Activated naive CD8-positive, alpha-beta T cell treated with anti-CD3 and anti-CD28 coated beads, Interleukin-2, amount 10 ng/mL, durations not matched to agents 7 days and 5 days (primary cell): ENCODE results near the gene C3orf38. TPM values are rescaled to one million over a fixed set of nuclear protein-coding genes. Genes with fewer than 3 reads are reported as not detected.
A peak's percentile ranks its signal among the peaks of the same experiment; 100 is the strongest.
"Not testable (repeated sequence)": the region's sequence is repeated elsewhere in the genome, so short reads cannot be mapped to it uniquely, and the experiment has no call there.

Experiments
- ATAC-seq: fragments of 150-1000 bp; cut with Tn5 transposase; one replicate; pipeline ENCODE4 v1.10.0; 2021; ENCODE audit warnings: low read depth, moderate library complexity
- POLR2A ChIA-PET: fragments of 350-600 bp; sonication (Branson Sonifier 250); formaldehyde crosslinking; loops from one replicate; lab custom pipeline; 2021; ENCODE audit warnings: antibody characterized with exemption; lab: Charles Lee
- DNase-seq: peaks from one replicate; pipeline ENCODE4 v3.0.0; 2021
- H3K27ac Mint-ChIP-seq: one replicate; pipeline ENCODE4 v1.8.0; 2022; ENCODE audit warnings: mild to moderate bottlenecking, mixed read lengths
- H3K27me3 Mint-ChIP-seq: one replicate; pipeline ENCODE4 v1.8.0; 2022; ENCODE audit warnings: mild to moderate bottlenecking, moderate library complexity, mixed read lengths
- H3K36me3 Mint-ChIP-seq: one replicate; pipeline ENCODE4 v1.8.0; 2021; ENCODE audit warnings: mild to moderate bottlenecking, mixed read lengths
- H3K4me1 Mint-ChIP-seq: one replicate; pipeline ENCODE4 v1.8.0; 2021; ENCODE audit warnings: mixed read lengths
- H3K4me3 Mint-ChIP-seq: one replicate; pipeline ENCODE4 v1.8.0; 2022; ENCODE audit warnings: mild to moderate bottlenecking, moderate library complexity, mixed read lengths
- H3K9me3 Mint-ChIP-seq: one replicate; pipeline ENCODE4 v1.8.0; 2021; ENCODE audit warnings: mixed read lengths
- total RNA-seq, 2 experiments: library from RNA; stranded (reverse); gene quantifications; one replicate each; pipeline ENCODE4 v1.2.3, GENCODE V29; 2021

C3orf38 gene
- total RNA-seq: 10 to 100 TPM; 33.2 to 35.2 TPM

DNA sequence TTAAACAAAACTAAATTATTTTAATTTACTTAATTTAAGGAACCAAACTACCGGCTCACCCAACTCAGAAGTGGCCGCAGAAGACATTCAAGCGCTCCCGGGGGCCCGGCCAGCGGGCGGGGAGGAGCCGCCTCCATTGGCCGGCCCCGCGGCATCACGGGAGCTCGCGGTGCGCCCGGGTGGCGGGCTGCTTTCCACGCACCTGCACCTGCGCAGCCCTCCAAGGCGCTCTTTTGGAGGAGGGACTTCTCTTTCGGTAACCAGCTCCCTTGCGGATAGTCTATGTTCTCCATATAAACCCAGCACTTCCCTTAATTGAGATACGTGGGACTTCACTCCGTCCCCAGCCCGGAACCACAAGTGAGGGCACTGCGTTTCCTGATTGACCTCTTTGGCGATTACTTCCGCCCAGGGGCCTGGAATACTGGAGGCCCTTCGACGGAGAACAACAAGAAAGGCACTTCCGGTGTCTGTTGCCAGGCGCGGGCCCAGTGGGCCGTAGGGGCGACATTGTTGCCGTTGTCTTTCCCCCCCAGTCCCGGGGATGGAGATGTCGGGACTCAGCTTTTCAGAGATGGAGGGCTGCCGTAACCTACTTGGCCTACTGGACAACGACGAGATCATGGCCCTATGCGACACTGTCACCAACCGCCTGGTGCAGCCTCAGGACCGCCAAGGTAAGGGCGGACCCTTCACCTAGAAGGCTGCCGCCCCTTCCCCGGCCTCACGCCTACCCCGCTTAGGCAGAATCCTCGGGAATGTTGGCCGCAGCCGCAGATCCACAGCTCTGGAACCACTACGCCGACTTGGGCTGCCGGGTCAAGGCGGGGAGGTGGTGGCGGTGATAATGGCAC lies at the start of gene C3orf38:
C3orf38 (plus strand) TSS at position 451 of the 854 bp plus-strand sequence; CDS start at position 545, 94 bp downstream.
- H3K4me1 Mint-ChIP-seq: peaks cover 28% of the 10 kb centered on the region
- ATAC-seq (peak; percentile 93), DNase-seq (peak; percentile 89)
- no peaks in the 10 kb centered on the region for H3K9me3 Mint-ChIP-seq
- H3K4me3 Mint-ChIP-seq: peak within 1 kb of the TSS; percentile 96
- POLR2A ChIA-PET: interaction anchor here (0.7 to 4.3 kb wide), 15 partner anchors 9 to 145 kb away, joined by 3 to 65 read pairs (median 4); partner anchors contain the start of genes CGGBP1 and ZNF654
- H3K27me3 Mint-ChIP-seq: no peaks in the 10 kb centered on the region
- peak within 1 kb of the TSS; percentile 98 for H3K27ac Mint-ChIP-seq
- peaks cover 6% of the 10 kb centered on the region for H3K36me3 Mint-ChIP-seq

- Mint-ChIP-seq H3K27me3 (no peaks in the 10 kb centered on the region), H3K27ac (no peak overlapping the region), H3K4me3 (no peak overlapping the region), H3K36me3 (peaks cover 54% of the 10 kb centered on the region), H3K9me3 (peaks cover 11% of the 10 kb centered on the region), H3K4me1 (peaks cover 13% of the 10 kb centered on the region)
- DNase-seq (no peak), ATAC-seq (no peak)
- POLR2A ChIA-PET: no interaction called here
Measured at GRCh38 chr3:88101142-88101541, 48.6 kb upstream of the C3orf38 start.

- H3K9me3 Mint-ChIP-seq: peaks cover 4% of the 10 kb centered on the region
- no peak for DNase-seq
- peaks cover 16% of the 10 kb centered on the region for H3K4me1 Mint-ChIP-seq
- H3K27me3 Mint-ChIP-seq: no peaks in the 10 kb centered on the region
- no peak overlapping the region for H3K27ac Mint-ChIP-seq
- H3K36me3 Mint-ChIP-seq: peaks cover 36% of the 10 kb centered on the region
- no peak for ATAC-seq
- H3K4me3 Mint-ChIP-seq: no peak overlapping the region
- POLR2A ChIA-PET: interaction anchor here (1.4 kb wide), 1 partner anchor 47 kb away, joined by 5 read pairs; the partner anchor contains the start of genes CGGBP1 and ZNF654
Measured at GRCh38 chr3:88105325-88105724, 44.4 kb upstream of the C3orf38 start.

GRCh38 chr3:88112289-88112688 lies 37.5 kb upstream of the C3orf38 start:
- peaks cover 8% of the 10 kb centered on the region for H3K4me1 Mint-ChIP-seq
- ATAC-seq (no peak), DNase-seq (no peak)
- H3K4me3 Mint-ChIP-seq: no peak overlapping the region
- H3K27me3 Mint-ChIP-seq: no peaks in the 10 kb centered on the region
- peaks cover 19% of the 10 kb centered on the region for H3K36me3 Mint-ChIP-seq
- no peaks in the 10 kb centered on the region for H3K9me3 Mint-ChIP-seq
- POLR2A ChIA-PET: no interaction called here
- no peak overlapping the region for H3K27ac Mint-ChIP-seq

DNA sequence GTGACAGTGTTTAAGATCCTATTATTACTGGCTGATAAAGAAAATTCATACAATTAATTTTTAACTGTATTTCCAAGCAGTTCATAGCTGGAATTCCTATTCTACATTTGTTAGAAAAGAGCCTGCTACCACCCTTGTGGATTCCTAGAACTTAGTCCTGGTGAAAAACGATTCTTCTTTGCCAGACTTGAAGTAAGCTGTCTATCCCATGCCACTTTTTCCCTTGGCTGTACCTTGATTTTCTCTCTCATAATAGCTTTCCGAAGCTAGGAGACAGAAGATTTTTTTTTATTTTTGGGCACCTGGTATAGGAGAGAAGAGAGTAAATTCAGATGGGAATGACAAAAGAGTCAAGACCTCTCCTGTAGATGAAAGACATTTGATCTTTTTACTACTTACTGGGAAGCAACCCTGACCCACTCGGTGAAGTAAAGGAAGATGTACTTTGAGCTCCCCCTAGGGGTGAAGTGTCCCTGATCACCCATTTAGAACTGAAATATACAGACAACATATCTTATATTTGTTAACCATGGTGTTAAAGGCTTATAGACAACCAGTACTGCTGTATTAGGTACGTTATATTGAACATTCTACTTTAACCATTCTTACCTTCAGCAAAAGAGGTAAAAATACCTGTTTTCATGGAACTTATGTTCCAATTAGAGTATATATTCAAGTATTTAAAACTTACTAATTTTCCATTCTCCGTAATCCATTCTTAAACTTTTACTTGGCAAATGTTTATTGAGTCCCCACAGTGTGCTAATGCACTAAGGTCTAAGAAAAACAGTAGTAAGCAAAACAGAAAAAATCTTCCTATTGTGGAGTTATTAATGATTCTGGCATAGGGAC lies 36.2 kb upstream of the C3orf38 start:
- H3K36me3 Mint-ChIP-seq: peaks cover 26% of the 10 kb centered on the region
- peak; percentile 91 for ATAC-seq
- no peak for DNase-seq
- H3K4me1 Mint-ChIP-seq: peaks cover 11% of the 10 kb centered on the region
- no peak overlapping the region for H3K27ac Mint-ChIP-seq
- POLR2A ChIA-PET: interaction anchor here (1.2 kb wide), 1 partner anchor 55 kb away, joined by 3 read pairs; the partner anchor contains the start of gene CGGBP1
- H3K27me3 Mint-ChIP-seq: no peaks in the 10 kb centered on the region
- no peaks in the 10 kb centered on the region for H3K9me3 Mint-ChIP-seq
- no peak overlapping the region for H3K4me3 Mint-ChIP-seq

DNA sequence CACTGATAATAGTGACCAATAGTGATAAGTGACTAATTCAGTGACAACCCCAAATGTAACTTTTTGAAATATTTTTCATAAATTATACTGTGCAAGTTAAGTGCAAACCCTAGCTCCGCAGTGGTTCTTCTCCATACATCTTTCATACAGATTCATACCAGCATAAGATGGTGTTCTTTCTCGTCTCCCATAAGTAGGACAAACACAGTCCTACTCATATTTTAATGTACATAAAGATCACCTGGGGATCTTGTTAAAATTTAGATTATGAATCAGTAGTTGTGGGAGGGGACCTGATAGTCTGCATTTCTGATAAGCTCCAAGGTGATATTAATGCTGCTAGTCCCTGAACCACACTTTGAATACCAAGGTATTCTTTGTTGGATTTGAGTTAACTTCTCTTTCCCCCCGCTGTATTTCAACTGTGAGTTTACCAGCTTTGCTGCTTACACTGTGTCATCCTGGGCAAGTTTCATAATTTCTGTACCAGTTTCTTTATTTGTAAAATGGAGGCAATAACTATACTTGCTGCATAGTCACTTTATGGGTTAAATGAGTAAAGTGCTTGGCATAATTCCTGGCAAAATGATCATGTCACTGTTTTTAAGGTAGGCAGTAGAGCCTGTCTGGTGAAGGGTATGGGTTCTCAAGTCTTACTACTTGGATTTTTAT lies 34.7 kb upstream of the C3orf38 start:
- no peaks in the 10 kb centered on the region for H3K9me3 Mint-ChIP-seq
- DNase-seq (no peak), ATAC-seq (no peak)
- H3K36me3 Mint-ChIP-seq: peaks cover 24% of the 10 kb centered on the region
- no peak overlapping the region for H3K4me3 Mint-ChIP-seq
- H3K27ac Mint-ChIP-seq: no peak overlapping the region
- POLR2A ChIA-PET: no interaction called here
- no peaks in the 10 kb centered on the region for H3K27me3 Mint-ChIP-seq
- peaks cover 9% of the 10 kb centered on the region for H3K4me1 Mint-ChIP-seq

DNA sequence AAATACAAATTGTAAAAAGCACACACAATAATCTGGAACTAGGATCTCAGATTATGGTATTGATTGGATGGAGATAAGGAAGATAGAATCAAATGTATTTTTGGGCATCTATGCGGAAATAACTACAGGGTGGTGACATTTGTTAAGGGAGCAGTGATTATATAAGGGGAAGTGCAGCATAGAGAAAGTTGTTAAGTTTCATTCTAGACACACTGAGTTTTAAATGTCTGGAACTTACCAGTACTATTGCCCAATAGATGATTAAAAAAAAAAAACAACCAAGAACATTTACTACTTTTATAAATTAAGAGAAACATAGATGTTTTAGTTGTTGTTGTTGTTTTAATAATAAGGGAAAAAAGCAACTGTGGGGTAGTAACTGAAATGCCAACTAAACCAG lies 32.1 kb upstream of the C3orf38 start:
- Mint-ChIP-seq H3K4me3 (no peak overlapping the region), H3K36me3 (peaks cover 27% of the 10 kb centered on the region), H3K4me1 (peaks cover 7% of the 10 kb centered on the region), H3K9me3 (no peaks in the 10 kb centered on the region), H3K27ac (no peak overlapping the region), H3K27me3 (no peaks in the 10 kb centered on the region)
- POLR2A ChIA-PET: no interaction called here
- ATAC-seq: no peak
- no peak for DNase-seq

DNA sequence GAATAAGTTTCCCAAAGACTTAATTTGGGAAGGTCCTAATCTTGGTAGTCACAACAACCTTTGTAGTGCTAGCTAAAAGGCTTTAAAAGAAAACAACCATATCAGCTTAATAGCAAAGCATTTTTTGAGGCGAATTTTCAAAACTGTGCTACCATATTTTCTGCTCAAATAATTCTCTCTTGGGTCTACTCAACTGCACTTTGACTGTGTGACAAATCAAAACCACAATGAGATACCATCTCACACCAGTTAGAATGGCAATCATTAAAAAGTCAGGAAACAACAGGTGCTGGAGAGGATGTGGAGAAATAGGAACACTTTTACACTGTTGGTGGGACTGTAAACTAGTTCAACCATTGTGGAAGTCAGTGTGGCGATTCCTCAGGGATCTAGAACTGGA lies 31.2 kb upstream of the C3orf38 start:
- H3K4me1 Mint-ChIP-seq, POLR2A ChIA-PET, ATAC-seq, DNase-seq, H3K27ac Mint-ChIP-seq, H3K27me3 Mint-ChIP-seq, H3K4me3 Mint-ChIP-seq, H3K9me3 Mint-ChIP-seq: not testable (repeated sequence)
- peaks cover 27% of the 10 kb centered on the region for H3K36me3 Mint-ChIP-seq

DNA sequence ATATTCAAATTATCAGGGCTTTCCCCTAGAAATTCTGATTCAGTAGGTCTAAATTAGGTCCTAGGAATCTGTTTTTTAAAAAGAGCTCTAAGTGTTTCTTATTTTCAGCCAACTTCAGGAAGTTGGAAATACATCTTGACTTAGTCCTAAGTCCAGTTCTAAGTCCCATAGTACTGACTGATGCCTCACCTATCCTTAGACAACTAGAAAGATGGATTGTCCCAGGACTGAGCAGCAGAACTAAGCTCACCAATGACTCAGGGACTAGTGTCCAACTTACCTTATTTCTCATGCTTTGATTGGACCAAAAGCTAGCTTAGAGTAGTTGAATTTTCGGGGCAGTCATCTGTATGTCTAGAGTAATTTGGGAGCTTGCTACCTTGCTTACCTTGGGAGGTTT lies 26.2 kb upstream of the C3orf38 start:
- ATAC-seq: no peak
- Mint-ChIP-seq H3K36me3 (peaks cover 12% of the 10 kb centered on the region), H3K4me3 (no peak overlapping the region), H3K4me1 (no peaks in the 10 kb centered on the region), H3K9me3 (no peaks in the 10 kb centered on the region), H3K27ac (no peak overlapping the region), H3K27me3 (no peaks in the 10 kb centered on the region)
- DNase-seq: no peak
- POLR2A ChIA-PET: no interaction called here

DNA sequence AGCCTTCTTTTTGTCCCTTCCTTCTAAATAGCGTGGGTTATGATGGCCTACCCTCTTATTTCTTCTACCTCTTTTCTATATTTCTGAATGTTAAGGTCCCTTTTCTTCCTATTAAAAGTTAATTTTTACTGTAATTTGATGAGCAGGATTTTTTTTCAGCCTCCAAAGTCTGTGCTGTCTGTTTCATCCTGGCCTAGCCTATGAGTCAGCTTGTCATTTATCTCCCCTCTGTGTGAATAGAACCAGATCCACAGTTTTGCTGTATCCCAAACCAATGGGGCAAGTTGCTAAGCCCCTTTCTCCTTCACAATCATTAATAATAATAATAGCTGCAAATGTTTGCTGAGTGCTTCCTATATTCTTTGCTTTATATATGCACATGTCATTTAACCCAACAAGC lies 18.1 kb upstream of the C3orf38 start:
- Mint-ChIP-seq H3K36me3 (peaks cover 14% of the 10 kb centered on the region), H3K27me3 (no peaks in the 10 kb centered on the region), H3K4me1 (peaks cover 2% of the 10 kb centered on the region), H3K4me3 (no peak overlapping the region), H3K27ac (no peak overlapping the region), H3K9me3 (no peaks in the 10 kb centered on the region)
- no peak for DNase-seq
- no peak for ATAC-seq
- POLR2A ChIA-PET: no interaction called here

DNA sequence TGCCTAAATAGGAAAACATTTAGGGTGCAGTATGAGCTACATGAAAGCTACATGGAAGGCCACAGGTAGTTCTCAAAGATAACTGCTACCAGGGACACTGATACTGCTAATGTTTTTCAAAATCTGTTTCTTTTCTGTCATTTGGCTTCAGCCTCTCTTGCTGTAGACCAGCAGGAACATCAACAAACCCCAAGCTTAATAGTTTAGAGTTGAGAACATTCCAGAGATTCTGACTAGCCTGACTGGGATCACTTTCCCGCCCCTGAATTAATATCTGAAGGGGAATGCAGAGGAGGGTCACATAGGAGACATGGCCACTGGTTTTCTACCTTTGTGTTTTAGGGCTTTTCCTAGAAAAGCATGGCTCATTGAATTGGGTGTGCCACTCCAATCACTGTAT lies 16.9 kb upstream of the C3orf38 start:
- H3K27me3 Mint-ChIP-seq: no peaks in the 10 kb centered on the region
- no peaks in the 10 kb centered on the region for H3K9me3 Mint-ChIP-seq
- no peak for ATAC-seq
- no peak overlapping the region for H3K4me3 Mint-ChIP-seq
- H3K4me1 Mint-ChIP-seq: peaks cover 2% of the 10 kb centered on the region
- H3K27ac Mint-ChIP-seq: no peak overlapping the region
- POLR2A ChIA-PET: interaction anchor here (1.0 to 1.3 kb wide), 2 partner anchors 16 to 17 kb away, joined by 3 read pairs; partner anchors contain the start of gene C3orf38
- DNase-seq: no peak
- peaks cover 16% of the 10 kb centered on the region for H3K36me3 Mint-ChIP-seq

DNA sequence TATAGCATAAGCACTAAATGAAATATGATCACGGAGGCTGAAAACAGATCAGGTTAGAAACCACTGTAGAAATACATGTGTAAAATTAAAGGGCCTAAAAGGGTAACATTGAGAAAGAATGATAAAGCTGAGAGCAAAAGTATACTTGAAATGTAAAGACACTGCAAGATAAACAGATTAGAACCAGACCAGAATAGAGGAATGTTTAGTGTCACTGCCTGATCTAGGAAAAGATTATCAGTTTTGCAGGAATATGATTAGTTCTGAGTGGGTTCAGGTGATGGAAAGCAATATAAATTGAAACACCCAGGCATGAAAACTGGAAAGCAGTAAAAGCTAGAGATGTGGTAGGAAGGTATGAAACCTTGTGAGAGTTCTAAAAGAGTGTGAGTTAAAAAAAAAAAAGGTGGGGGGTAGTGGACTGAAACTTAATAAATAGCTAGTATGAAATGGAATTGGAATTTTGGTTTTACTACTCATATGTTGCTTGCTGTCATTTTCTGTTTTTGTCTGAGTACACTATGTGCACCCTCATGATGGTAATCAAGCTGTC lies 16.0 kb upstream of the C3orf38 start:
- ATAC-seq (no peak), DNase-seq (no peak)
- Mint-ChIP-seq H3K36me3 (peaks cover 18% of the 10 kb centered on the region), H3K4me1 (peaks cover 2% of the 10 kb centered on the region), H3K4me3 (no peak overlapping the region), H3K9me3 (no peaks in the 10 kb centered on the region), H3K27ac (no peak overlapping the region), H3K27me3 (no peaks in the 10 kb centered on the region)
- POLR2A ChIA-PET: no interaction called here
